Erythroblast (primary cell): ENCODE data around the gene COL6A1.

ENCODE experiments used
- GATA1 ChIP-seq: IDR thresholded peaks from 2 replicates; pipeline ENCODE4 v1.6.1; 2011; ENCODE audit warnings: low read depth, mild to moderate bottlenecking, control low read depth, low read length, moderate library complexity
- POLR2A ChIP-seq: IDR thresholded peaks from 2 replicates; pipeline ENCODE4 v1.6.1; 2011; ENCODE audit warnings: mild to moderate bottlenecking, low read length

- TF ChIP-seq POLR2A, result no peak
- TF ChIP-seq GATA1, result no peak
These were observed 18.4 kb upstream of the COL6A1 start for GRCh38 chr21:45963232-45963570.
